KMS-11 (cell line): ENCODE results near the gene CELF5.

Experiments
- H2AFZ ChIP-seq: fragments of 200-600 bp; sonication (generic); 2 replicates; pipeline ENCODE4 v1.6.1; 2016; ENCODE audit warnings: antibody characterized with exemption, mixed run types, low read depth
- H3K27ac ChIP-seq: fragments of 200-600 bp; sonication (generic); 2 replicates; pipeline ENCODE4 v1.6.1; 2016; ENCODE audit warnings: mild to moderate bottlenecking, mixed run types
- H3K27me3 ChIP-seq: fragments of 200-600 bp; sonication (generic); 2 replicates; pipeline ENCODE4 v1.6.1; 2017; ENCODE audit warnings: mild to moderate bottlenecking, low read depth, mixed run types, moderate library complexity; ENCODE audit not compliant: insufficient read depth
- H3K36me3 ChIP-seq: fragments of 200-600 bp; sonication (generic); 2 replicates; pipeline ENCODE4 v1.6.1; 2017; ENCODE audit warnings: mild to moderate bottlenecking, mixed run types; ENCODE audit not compliant: insufficient read depth
- H3K4me1 ChIP-seq: fragments of 200-600 bp; sonication (generic); 2 replicates; pipeline ENCODE4 v1.6.1; 2016; ENCODE audit warnings: mild to moderate bottlenecking, low read depth, mixed run types; ENCODE audit not compliant: poor library complexity, severe bottlenecking
- H3K4me2 ChIP-seq: fragments of 200-600 bp; sonication (generic); 2 replicates; pipeline ENCODE4 v1.7.0; 2016; ENCODE audit warnings: mild to moderate bottlenecking, mixed run types
- H3K4me3 ChIP-seq: fragments of 200-600 bp; sonication (generic); IDR thresholded peaks from 2 replicates; pipeline ENCODE4 v1.6.1; 2017; ENCODE audit warnings: low read depth, low read length, mixed read lengths; ENCODE audit not compliant: insufficient read depth
- H3K79me2 ChIP-seq: fragments of 200-600 bp; sonication (generic); 2 replicates; pipeline ENCODE4 v1.6.1; 2016; ENCODE audit warnings: low read depth, mixed run types; ENCODE audit not compliant: insufficient read depth
- H3K9ac ChIP-seq: fragments of 200-600 bp; sonication (generic); 2 replicates; pipeline ENCODE4 v1.6.1; 2016; ENCODE audit warnings: mild to moderate bottlenecking, mixed run types
- H4K20me1 ChIP-seq: fragments of 200-600 bp; sonication (generic); 2 replicates; pipeline ENCODE4 v1.6.1; 2016; ENCODE audit warnings: mild to moderate bottlenecking, mixed run types; ENCODE audit not compliant: insufficient read depth
- CTCF ChIP-seq: fragments of 200-600 bp; sonication (generic); conservative IDR thresholded peaks from 2 replicates; pipeline ENCODE4 v1.6.1; 2017; ENCODE audit warnings: low read depth, mild to moderate bottlenecking, antibody characterized with exemption, low read length, moderate library complexity, mixed read lengths

The CELF5 gene

GRCh38 chr19:3249408-3249807 is 24.9 kb downstream of the CELF5 start:
- TF ChIP-seq CTCF, result no peak
- H3K27ac ChIP-seq, result no peak overlapping the region
- H2AFZ ChIP-seq, result no peak overlapping the region
- H3K79me2 ChIP-seq, result no peaks in the 10 kb centered on the region
- no peak overlapping the region for H3K4me2 ChIP-seq
- H3K27me3 ChIP-seq, result peaks cover 43% of the 10 kb centered on the region; the same call in 1 of the 2 replicates
- no peaks in the 10 kb centered on the region for H3K4me1 ChIP-seq
- no peaks in the 10 kb centered on the region for H3K36me3 ChIP-seq
- no peaks in the 10 kb centered on the region for H4K20me1 ChIP-seq
- H3K4me3 ChIP-seq, result no peak overlapping the region
- H3K9ac ChIP-seq, result no peak overlapping the region

GRCh38 chr19:3250675-3251074 is 26.2 kb downstream of the CELF5 start:
- no peaks in the 10 kb centered on the region for H3K79me2 ChIP-seq
- no peak overlapping the region for H3K9ac ChIP-seq
- H3K4me2 ChIP-seq, result no peak overlapping the region
- no peaks in the 10 kb centered on the region for H3K4me1 ChIP-seq
- H2AFZ ChIP-seq, result no peak overlapping the region
- no peaks in the 10 kb centered on the region for H3K36me3 ChIP-seq
- peaks cover 52% of the 10 kb centered on the region; the same call in 1 of the 2 replicates for H3K27me3 ChIP-seq
- H3K4me3 ChIP-seq, result no peak overlapping the region
- TF ChIP-seq CTCF, result peak; percentile 60
- no peaks in the 10 kb centered on the region for H4K20me1 ChIP-seq
- no peak overlapping the region for H3K27ac ChIP-seq

GRCh38 chr19:3251229-3251628 is 26.8 kb downstream of the CELF5 start:
- Histone ChIP-seq H4K20me1 (no peaks in the 10 kb centered on the region), H3K36me3 (no peaks in the 10 kb centered on the region), H3K27me3 (peaks cover 51% of the 10 kb centered on the region; the same call in 1 of the 2 replicates), H3K79me2 (no peaks in the 10 kb centered on the region), H3K4me3 (no peak overlapping the region), H3K9ac (no peak overlapping the region), H3K4me2 (no peak overlapping the region), H2AFZ (no peak overlapping the region), H3K4me1 (no peaks in the 10 kb centered on the region), H3K27ac (no peak overlapping the region)
- no peak for TF ChIP-seq CTCF

DNA sequence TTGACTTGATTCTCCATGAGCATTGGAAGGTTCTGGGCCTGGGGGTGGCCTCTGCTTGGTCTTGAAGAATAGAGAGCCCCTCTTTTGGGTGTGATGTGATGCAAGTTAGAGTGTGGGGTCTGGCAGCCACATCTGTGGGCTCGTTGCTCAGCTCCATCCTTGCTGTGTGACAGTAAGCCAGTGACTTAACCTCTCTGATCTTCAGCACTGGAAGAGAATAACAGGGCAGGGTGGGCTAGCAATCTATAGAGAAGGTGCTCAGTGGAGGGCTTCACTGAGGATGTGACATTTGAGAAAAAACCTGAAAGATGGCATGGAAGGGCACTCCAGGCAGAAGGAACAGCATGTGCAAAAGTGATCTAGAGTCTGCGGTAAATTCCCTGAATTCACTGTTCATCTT is 28.2 kb downstream of the CELF5 start:
- TF ChIP-seq CTCF, result no peak
- Histone ChIP-seq H3K4me2 (no peak overlapping the region), H4K20me1 (no peaks in the 10 kb centered on the region), H3K27ac (no peak overlapping the region), H3K27me3 (peaks cover 46% of the 10 kb centered on the region; the same call in 1 of the 2 replicates), H3K4me1 (no peaks in the 10 kb centered on the region), H2AFZ (no peak overlapping the region), H3K4me3 (no peak overlapping the region), H3K79me2 (no peaks in the 10 kb centered on the region), H3K9ac (no peak overlapping the region), H3K36me3 (no peaks in the 10 kb centered on the region)
